ENCODE measurements around the gene TMUB1. TPM values are rescaled to one million over a fixed set of nuclear protein-coding genes. Genes with fewer than 3 reads are reported as not detected.
A peak's percentile ranks its signal among the peaks of the same experiment; 100 is the strongest.

The TMUB1 gene
- total and polyA plus RNA-seq, 9 of the 15 experiments (the other 6 are each of a cell fraction or from before 2014, with no cell fraction given) = 0.14 to 241 (median 74.1) TPM

DNA sequence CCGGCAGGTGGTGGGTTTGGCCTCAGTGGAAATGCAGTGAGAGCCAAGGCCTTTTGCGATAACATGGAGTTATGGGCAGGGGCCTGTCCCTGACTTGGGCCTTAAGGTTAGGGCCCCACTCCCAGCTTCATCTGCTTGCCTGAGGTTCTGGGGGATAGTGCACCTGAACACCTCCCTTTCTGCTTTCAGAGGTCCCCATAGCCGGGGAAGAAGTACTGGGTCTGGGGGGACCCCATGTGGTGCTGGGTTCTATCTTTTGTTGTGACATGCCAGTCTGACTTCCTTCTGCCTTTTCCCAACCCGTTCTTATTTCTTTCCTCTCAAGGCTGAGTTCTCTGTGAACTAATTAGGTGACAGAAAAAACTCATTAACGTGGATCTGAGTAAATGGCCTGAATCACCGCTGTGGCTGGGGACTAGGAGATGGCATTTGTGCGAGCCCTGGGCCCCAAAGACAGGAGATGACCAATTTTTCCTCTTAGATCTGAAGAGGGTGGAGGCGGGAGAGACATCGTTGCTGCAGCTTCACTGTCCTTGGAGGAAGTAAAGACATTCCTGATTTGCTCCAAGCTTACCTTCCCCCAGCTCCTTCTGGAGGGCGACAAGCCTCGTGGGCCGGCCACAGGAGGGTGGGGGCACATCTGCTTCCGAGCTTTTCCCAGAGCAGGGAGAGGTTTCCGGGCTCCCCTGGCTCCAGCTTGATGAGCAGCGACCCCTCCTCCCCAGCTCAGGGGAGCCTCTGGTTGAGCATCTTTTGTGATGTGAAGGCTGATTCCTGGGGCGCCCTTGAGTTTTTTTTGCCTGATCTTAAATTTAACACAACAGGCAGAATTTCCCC lies 4.9 kb upstream of the TMUB1 start:
- peak overlapping the region; percentile 84 to 98 for H3K9ac ChIP-seq (ENCODE audit: insufficient read depth in 1 of 2, low read depth in 2 of 2, low read length in 2 of 2)
- peaks cover 41 to 70% of the 10 kb centered on the region in 2 experiments for H3K4me1 ChIP-seq (replicated peaks in 1 of 2; ENCODE audit: control insufficient read depth in 2 of 2, insufficient read depth in 2 of 2, low read length in 2 of 2)
- CTCF ChIA-PET (ENCODE audit: low intra/inter-chr PET ratio) = interaction anchor here (1.7 kb wide), 1 partner anchor 22 kb away, joined by 4 read pairs; no protein-coding TSS in a partner anchor
- FAIRE-seq = peak; percentile 63
- H2AFZ ChIP-seq (ENCODE audit: low read depth, low read length) = no peak overlapping the region
- in situ Hi-C loops (cut with MboI) (no loop called here), intact Hi-C loops (cut with micrococcal nuclease) (loop anchor here (10.0 kb wide), 1 partner anchor 773 kb away; no protein-coding TSS in a partner anchor)
- peaks cover 46% of the 10 kb centered on the region for H4K20me1 ChIP-seq (replicated peaks; ENCODE audit: control insufficient read depth, insufficient read depth, low read length)
- peak overlapping the region; percentile 67 for H3K4me3 ChIP-seq
- no peaks in the 10 kb centered on the region for H3K27me3 ChIP-seq (ENCODE audit: control insufficient read depth in 2 of 2, insufficient read depth in 2 of 2, low read length in 2 of 2)
- POLR2A ChIA-PET = interaction anchor here (0.6 to 1.4 kb wide), 9 partner anchors 8 to 109 kb away, joined by 3 to 5 read pairs (median 3); partner anchors contain the start of gene ABCB8
- H3K79me2 ChIP-seq (ENCODE audit: control insufficient read depth, insufficient read depth, low read length) = peaks cover 69% of the 10 kb centered on the region
- H3K9me1 ChIP-seq (ENCODE audit: control insufficient read depth, insufficient read depth, low read length) = peaks cover 9% of the 10 kb centered on the region
- ATAC-seq = no peak
- DNase-seq (ENCODE audit: extremely low read depth in 1 of 4, low spot score in 3 of 4) = peak in 1 of 4 experiments; percentile 58
- H3K4me2 ChIP-seq (ENCODE audit: insufficient read depth, low read length) = peak overlapping the region; percentile 88
- peaks cover 55% of the 10 kb centered on the region; the same call in 2 of the 3 replicates for H3K36me3 ChIP-seq (ENCODE audit: control insufficient read depth, insufficient read depth, low read length)
- TSS peak; percentile 34 for BruUV-seq (replicated peaks)
- WGBS (ENCODE audit: insufficient coverage, low coverage, missing lambda C conversion rate) = 45% methylated on average over 16 of the region's 16 CpGs
- H3K9me3 ChIP-seq (replicated peaks; ENCODE audit: control insufficient read depth, insufficient read depth, low read depth, low read length) = no peaks in the 10 kb centered on the region
- H3K27ac ChIP-seq (ENCODE audit: extremely low read depth, low read depth, low read length) = peak overlapping the region; percentile 81
- TF ChIP-seq SMARCA4 (IDR thresholded peaks at IDR 0.05) (0 out of 2 replicates have a peak, but pooled peaks have one; percentile 15), ZBTB1 (CRISPR knock-in tag; IDR thresholded peaks at IDR 0.05; ENCODE audit: borderline replicate concordance, low read depth) (peak; percentile 74; the same call in 1 of the 2 replicates), SMAD3 (CRISPR knock-in tag; conservative IDR thresholded peaks at IDR 0.05) (no peak), TOE1 (IDR thresholded peaks at IDR 0.05; ENCODE audit: borderline replicate concordance) (0 out of 2 replicates have a peak, but pooled peaks have one; percentile 23), TOE1 (CRISPR knock-in tag; IDR thresholded peaks at IDR 0.05; ENCODE audit: borderline replicate concordance, low read depth) (no peak), RBM39 (optimal IDR thresholded peaks at IDR 0.05; ENCODE audit: low read depth, low read length) (peak; percentile 33), SRSF9 (IDR thresholded peaks at IDR 0.05; ENCODE audit: borderline replicate concordance, low read depth, low read length) (no peak), SMARCE1 (IDR thresholded peaks at IDR 0.05) (0 out of 2 replicates have a peak, but pooled peaks have one; percentile 42), ZC3H4 (CRISPR knock-in tag; IDR thresholded peaks at IDR 0.05; ENCODE audit: borderline replicate concordance) (0 out of 2 replicates have a peak, but pooled peaks have one; percentile 53), HDAC8 (tag; IDR thresholded peaks at IDR 0.05) (0 out of 2 replicates have a peak, but pooled peaks have one; percentile 8), NCOA1 (IDR thresholded peaks at IDR 0.05; ENCODE audit: low read depth) (no peak), LCOR (CRISPR knock-in tag; IDR thresholded peaks at IDR 0.05) (0 out of 2 replicates have a peak, but pooled peaks have one; percentile 23), SRSF3 (IDR thresholded peaks at IDR 0.05; ENCODE audit: insufficient read depth, low read length) (0 out of 2 replicates have a peak, but pooled peaks have one; percentile 9), TEAD1 (CRISPR knock-in tag; IDR thresholded peaks at IDR 0.05) (0 out of 4 replicates have a peak, but pooled peaks of 1 of the 2 experiments have one; percentile 33)
- TF ChIP-seq, protein P1, sequence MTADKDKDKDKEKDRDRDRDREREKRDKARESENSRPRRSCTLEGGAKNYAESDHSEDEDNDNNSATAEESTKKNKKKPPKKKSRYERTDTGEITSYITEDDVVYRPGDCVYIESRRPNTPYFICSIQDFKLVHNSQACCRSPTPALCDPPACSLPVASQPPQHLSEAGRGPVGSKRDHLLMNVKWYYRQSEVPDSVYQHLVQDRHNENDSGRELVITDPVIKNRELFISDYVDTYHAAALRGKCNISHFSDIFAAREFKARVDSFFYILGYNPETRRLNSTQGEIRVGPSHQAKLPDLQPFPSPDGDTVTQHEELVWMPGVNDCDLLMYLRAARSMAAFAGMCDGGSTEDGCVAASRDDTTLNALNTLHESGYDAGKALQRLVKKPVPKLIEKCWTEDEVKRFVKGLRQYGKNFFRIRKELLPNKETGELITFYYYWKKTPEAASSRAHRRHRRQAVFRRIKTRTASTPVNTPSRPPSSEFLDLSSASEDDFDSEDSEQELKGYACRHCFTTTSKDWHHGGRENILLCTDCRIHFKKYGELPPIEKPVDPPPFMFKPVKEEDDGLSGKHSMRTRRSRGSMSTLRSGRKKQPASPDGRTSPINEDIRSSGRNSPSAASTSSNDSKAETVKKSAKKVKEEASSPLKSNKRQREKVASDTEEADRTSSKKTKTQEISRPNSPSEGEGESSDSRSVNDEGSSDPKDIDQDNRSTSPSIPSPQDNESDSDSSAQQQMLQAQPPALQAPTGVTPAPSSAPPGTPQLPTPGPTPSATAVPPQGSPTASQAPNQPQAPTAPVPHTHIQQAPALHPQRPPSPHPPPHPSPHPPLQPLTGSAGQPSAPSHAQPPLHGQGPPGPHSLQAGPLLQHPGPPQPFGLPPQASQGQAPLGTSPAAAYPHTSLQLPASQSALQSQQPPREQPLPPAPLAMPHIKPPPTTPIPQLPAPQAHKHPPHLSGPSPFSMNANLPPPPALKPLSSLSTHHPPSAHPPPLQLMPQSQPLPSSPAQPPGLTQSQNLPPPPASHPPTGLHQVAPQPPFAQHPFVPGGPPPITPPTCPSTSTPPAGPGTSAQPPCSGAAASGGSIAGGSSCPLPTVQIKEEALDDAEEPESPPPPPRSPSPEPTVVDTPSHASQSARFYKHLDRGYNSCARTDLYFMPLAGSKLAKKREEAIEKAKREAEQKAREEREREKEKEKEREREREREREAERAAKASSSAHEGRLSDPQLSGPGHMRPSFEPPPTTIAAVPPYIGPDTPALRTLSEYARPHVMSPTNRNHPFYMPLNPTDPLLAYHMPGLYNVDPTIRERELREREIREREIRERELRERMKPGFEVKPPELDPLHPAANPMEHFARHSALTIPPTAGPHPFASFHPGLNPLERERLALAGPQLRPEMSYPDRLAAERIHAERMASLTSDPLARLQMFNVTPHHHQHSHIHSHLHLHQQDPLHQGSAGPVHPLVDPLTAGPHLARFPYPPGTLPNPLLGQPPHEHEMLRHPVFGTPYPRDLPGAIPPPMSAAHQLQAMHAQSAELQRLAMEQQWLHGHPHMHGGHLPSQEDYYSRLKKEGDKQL (CRISPR knock-in tag; IDR thresholded peaks at IDR 0.05; ENCODE audit: borderline replicate concordance) = 0 out of 2 replicates have a peak, but pooled peaks have one; percentile 29

All from K562 (cell line).